Fibroblast of mammary gland (primary cell): Measurements from ENCODE around the gene FAM171A2.

ENCODE experiments used
- DNase-seq: peaks from one replicate; pipeline ENCODE4 v3.0.0-alpha.2; 2010; ENCODE audit warnings: low read depth
- H3K4me3 ChIP-seq: 2 replicates; pipeline ENCODE4 v1.5.1; 2011; ENCODE audit warnings: low read depth, mild to moderate bottlenecking, low read length, moderate library complexity; ENCODE audit not compliant: control insufficient read depth
- TF ChIP-seq, protein P1 (sequence below): conservative IDR thresholded peaks from 2 replicates; pipeline ENCODE4 v1.5.1; 2011; ENCODE audit warnings: low read depth, low read length, inconsistent platforms; ENCODE audit not compliant: control insufficient read depth, insufficient read depth

The FAM171A2 gene

DNA sequence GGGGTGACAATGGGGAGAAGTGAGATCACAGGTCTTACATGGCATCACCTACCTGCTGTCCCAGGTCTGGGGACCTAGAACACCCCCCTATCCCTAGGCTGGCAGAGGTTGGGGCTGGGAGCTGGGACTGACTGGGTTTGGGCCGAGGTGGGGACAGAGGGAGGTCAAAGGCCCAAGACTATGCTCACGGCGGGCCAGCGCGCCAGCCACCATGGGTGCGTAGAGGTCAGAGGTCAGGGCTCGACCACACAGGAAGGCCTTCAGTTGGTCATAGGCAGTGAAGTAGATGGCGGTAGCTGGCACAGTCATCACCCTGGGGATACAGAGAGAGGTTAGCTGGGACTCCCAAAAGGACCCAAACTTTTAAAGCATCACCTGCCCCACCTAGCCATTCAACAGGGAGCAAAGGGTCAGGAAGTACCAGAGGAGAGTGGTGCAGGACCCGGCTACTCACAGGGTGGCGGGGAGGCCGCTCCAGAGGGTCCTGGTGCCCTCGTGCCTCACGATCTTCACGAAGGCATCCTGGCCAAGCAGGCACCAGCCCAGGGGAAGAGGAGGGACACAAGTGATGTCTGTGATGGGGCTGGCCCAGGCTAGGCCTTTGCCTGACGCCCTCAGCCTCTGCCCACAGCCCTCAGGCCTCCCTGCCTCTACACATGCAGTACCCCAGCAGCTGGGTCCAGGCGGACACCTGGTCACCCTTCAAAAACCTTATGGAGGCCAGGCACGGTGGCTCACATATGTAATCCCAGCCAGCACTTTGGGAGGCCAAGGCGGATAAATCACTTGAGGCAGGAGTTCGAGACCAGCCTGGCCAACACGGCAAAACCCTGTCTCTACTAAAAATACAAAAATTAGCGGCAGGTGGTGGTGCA lies 42.2 kb downstream of the FAM171A2 start:
- H3K4me3 ChIP-seq, result no peak overlapping the region
- TF ChIP-seq, protein P1, sequence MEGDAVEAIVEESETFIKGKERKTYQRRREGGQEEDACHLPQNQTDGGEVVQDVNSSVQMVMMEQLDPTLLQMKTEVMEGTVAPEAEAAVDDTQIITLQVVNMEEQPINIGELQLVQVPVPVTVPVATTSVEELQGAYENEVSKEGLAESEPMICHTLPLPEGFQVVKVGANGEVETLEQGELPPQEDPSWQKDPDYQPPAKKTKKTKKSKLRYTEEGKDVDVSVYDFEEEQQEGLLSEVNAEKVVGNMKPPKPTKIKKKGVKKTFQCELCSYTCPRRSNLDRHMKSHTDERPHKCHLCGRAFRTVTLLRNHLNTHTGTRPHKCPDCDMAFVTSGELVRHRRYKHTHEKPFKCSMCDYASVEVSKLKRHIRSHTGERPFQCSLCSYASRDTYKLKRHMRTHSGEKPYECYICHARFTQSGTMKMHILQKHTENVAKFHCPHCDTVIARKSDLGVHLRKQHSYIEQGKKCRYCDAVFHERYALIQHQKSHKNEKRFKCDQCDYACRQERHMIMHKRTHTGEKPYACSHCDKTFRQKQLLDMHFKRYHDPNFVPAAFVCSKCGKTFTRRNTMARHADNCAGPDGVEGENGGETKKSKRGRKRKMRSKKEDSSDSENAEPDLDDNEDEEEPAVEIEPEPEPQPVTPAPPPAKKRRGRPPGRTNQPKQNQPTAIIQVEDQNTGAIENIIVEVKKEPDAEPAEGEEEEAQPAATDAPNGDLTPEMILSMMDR, result no peak
- DNase-seq, result no peak

DNA sequence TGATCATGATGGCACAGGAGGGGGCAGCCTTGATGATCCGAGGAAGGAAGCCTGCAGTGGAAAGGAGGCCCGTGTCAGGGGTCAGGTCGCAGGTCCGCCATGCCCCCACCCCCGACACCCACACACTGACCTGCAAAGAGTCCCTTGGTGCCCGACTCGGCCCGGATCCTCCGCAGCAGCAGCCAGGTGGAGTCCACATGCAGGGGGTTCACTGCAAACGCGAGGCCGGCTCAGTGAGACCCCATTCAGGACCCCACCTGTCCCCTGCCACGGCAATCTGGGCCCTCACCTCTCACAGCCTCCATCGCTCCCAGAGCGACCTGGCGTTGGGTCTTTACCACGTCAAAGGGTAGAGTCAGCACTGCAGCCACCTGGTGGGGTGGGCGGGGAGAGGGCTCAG lies 43.6 kb downstream of the FAM171A2 start:
- TF ChIP-seq, protein P1, result no peak
- H3K4me3 ChIP-seq, result no peak overlapping the region
- DNase-seq, result no peak

DNA sequence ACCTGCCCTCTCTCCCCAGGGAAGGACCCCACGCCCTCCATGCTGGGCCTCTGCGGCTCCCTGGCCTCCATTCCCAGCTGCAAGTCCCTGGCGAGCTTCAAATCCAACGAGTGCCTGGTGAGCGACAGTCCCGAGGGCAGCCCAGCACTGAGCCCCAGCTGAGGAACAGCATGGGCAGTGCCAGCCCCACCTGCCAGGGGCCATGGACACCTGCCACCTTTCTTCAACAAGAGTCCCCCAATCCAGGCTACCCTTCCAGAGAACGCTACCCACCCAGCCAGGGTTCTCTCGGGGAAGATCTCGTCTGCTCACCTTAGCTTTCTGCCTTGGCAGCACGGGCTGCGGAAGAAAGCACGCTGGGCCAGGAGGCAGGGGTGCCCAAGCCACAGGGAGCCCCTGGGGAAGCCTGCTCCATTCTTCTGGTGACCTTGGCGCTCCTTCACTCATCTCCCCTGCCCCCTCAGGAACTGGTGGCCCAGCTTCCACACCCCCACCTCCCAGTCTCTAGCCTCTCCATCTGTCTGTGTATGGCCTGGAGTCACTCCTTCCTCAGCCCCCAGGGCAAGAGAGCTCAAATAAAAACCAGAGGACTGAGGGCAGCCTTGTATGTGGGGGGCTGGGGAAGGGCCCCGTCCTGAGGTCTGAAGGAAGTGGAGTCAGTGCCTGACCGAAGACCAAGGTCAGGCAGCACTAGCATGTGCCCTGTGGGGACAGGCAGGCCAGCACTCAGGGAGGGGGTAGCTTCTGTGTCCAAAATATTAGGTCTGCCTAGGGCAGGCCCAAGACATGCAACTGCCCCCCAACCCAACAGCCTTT lies 45.4 kb downstream of the FAM171A2 start:
- no peak for DNase-seq
- H3K4me3 ChIP-seq, result no peak overlapping the region
- TF ChIP-seq, protein P1, result no peak

DNA sequence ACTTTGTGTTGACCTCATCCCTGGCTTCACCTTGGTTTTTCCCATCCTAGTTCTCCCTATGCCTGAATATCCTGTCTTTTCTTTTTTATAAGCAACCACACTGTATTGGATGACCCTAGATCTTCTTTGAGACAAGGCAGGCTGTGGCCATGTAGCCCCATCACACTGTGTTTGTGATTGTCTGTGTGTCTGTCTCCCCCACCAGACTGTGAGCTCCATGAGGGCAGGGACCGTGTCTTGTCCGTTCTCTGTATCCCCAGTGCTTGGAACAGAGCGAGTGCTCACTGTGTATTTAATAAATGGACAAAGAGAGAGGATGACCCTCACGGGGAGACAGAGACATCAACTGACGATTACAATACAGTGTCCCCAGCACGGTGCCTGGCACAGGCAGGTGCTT lies 46.1 kb downstream of the FAM171A2 start:
- H3K4me3 ChIP-seq, result no peak overlapping the region
- no peak for DNase-seq
- TF ChIP-seq, protein P1, result no peak

DNA sequence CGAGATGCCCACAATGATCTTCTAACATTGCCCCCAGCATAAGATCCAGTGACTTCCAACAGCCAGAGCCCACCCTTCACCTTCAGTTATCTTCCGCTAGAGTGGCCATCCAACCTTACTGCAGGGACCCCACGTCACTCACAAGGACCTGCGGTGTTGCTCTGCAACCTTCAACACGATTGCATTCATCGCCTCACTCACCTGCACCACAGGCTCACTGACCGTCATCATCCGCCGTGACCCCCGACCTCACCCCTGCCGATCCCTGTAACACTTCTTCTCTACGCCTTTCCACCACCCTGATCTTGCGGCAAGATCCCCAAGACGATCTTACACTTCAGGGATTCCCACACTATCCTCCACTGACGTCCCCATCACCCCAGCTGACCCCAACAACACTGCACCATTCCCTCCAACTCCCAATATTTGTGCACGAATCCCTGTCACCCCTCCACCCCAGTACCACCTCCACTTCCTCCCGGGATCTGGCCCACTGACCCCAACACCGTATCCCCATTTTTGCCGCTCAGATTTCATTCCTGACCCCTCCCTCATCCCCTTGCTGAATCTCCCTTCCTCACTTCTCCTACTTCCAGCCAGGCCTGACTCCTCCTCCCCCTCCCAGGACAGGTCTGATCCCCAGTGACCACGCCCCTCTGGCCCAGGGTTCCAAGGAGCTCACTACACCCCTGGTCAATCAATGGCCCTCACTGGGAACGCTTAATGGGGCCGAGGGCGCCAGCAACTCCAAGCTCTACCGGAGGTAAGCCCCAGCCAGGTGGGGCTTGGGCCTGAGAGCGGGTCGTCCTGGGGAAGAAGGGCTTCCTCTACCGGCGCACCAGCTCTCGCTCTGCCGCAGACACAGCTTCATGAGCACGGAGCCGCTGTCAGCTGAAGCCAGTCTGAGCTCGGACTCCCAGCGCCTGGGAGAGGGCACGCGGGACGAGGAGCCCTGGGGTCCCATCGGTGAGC lies 47.6 kb downstream of the FAM171A2 start:
- no peak for DNase-seq
- no peak overlapping the region for H3K4me3 ChIP-seq
- TF ChIP-seq, protein P1, result no peak

DNA sequence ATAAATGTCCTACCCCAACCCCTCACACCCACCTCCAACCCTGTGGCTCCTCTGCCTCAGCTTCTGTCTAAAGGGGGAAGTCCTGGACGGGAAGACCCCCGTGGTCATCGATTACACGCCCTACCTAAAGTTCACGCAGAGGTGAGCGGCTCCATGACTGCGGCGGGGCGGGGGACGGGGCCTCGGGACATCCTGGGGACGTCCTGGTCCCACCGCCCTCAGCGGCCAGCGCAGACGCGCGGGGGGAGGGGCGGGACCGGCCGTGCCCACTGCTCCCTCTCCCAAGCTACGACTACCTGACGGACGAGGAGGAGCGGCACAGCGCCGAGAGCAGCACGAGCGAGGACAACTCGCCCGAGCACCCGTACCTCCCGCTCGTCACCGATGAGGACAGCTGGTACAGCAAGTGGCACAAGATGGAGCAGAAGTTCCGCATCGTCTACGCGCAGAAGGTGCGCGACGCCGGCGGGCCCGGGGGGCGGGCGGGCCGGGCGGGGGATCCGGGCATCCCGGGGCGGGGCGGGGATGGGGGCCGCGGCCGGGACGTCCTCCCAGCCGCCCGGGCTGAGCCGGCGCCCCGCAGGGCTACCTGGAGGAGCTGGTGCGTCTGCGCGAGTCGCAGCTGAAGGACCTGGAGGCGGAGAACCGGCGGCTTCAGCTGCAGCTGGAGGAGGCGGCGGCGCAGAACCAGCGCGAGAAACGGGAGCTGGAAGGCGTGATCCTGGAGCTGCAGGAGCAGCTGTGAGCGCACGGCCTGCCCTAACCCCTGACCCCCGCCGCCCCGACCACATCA lies 48.6 kb downstream of the FAM171A2 start:
- DNase-seq, result no peak
- H3K4me3 ChIP-seq, result no peak overlapping the region
- TF ChIP-seq, protein P1, result no peak
